LNCaP clone FGC (cell line): ENCODE results near the gene CSDE1.
A peak's percentile ranks its signal among the peaks of the same experiment; 100 is the strongest.
"Not testable (repeated sequence)": the region's sequence is repeated elsewhere in the genome, so short reads cannot be mapped to it uniquely, and the experiment has no call there.

Experiments
- DNase-seq: peaks from one replicate; pipeline ENCODE4 v3.0.0-alpha.2; 2011; ENCODE audit warnings: low read depth
- H3K4me3 ChIP-seq: 2 replicates; pipeline ENCODE4 v1.5.1; 2011; ENCODE audit warnings: mild to moderate bottlenecking, low read depth, low read length, control low read depth
- TF ChIP-seq, protein P1 (sequence below): IDR thresholded peaks from 2 replicates; pipeline ENCODE4 v1.5.1; 2012; ENCODE audit warnings: mild to moderate bottlenecking; ENCODE audit not compliant: control insufficient read depth, insufficient read depth; ENCODE audit errors: extremely low read depth

Gene CSDE1

DNA sequence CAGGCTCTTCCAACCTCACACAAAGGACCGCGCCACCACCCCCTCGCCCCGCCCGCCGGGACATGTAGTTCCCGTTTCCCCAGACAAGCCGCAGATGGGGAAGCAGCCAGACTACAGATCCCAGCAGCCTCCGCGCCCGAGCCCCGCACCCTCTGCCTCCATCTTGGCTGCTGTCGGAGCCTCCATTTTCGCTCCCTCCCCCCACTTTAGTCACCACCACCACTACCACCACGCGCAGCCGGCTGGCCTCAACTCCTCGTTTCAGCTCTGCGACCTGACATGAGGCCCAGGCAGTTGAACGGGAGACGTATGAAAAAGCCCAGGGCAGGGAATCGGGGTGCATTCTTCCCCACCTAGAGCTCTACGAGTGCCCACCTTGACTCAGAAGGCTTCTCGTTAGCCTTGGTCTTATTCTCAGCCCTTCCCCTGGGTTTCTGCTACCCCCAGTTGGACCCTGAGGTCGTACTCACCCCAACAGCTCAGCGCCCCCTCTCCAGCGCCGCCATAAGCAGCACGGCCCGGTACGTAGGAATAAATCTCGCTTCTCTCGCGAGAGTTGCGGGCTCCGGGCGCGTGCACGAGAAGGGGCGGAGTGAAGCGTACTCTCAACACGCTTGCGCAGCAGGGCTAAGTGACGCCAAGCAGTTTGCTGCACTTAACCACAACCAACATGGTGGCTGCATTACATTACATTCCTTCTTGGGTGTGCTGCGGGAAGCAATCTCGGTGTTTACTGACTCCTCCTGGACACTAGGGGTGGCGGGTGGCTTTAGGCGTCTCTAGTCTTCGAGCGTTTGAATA lies at the start of gene CSDE1:
Gene CSDE1, minus strand, starts transcription at position 530 of the 801 bp plus-strand sequence. CDS start 18,094 bp downstream, outside the sequence.
- DNase-seq = peak; percentile 97
- TF ChIP-seq, protein P1, sequence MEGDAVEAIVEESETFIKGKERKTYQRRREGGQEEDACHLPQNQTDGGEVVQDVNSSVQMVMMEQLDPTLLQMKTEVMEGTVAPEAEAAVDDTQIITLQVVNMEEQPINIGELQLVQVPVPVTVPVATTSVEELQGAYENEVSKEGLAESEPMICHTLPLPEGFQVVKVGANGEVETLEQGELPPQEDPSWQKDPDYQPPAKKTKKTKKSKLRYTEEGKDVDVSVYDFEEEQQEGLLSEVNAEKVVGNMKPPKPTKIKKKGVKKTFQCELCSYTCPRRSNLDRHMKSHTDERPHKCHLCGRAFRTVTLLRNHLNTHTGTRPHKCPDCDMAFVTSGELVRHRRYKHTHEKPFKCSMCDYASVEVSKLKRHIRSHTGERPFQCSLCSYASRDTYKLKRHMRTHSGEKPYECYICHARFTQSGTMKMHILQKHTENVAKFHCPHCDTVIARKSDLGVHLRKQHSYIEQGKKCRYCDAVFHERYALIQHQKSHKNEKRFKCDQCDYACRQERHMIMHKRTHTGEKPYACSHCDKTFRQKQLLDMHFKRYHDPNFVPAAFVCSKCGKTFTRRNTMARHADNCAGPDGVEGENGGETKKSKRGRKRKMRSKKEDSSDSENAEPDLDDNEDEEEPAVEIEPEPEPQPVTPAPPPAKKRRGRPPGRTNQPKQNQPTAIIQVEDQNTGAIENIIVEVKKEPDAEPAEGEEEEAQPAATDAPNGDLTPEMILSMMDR = 0 out of 2 replicates have a peak, but pooled peaks have one; percentile 23

DNA sequence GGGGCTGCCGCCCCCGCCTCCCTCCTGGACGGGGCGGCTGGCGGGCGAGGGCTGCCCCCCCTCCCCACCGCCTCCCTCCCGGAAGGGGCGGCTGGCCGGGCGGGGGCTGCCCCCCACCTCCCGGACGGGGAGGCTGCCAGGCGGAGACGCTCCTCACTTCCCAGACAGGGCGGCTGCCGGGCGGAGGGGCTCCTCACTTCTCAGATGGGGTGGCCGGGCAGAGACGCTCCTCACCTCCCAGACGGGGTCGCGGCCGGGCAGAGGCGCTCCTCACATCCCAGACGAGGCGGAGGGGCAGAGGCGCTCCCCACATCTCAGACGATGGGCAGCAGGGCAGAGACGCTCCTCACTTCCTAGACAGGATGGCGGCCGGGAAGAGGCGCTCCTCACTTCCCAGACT lies 46.7 kb upstream of the CSDE1 start:
- not testable (repeated sequence) for DNase-seq, H3K4me3 ChIP-seq

More for the DNA sequence above, at the start of gene CSDE1:
- H3K4me3 ChIP-seq = peak within 1 kb of the TSS; percentile 99

DNA sequence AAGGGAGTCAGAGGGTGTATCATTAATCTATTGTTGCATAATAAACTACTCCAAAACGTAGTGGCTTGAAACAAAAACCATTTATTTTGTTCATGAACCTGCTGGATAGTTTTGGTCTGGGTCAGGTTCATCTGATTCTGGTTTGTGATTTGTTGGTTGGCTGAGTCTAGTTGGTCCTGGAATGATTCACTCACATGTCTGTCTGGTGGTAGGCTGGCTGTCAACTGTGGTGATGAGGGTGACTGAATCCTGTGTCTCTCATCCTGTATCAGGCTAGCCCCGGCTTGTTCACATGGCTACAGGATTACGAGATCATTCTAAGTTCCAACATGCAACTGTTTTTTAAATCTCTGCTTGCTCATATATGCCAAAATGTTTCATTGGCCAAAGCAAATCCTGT lies 45.2 kb upstream of the CSDE1 start:
- DNase-seq = no peak
- no peak overlapping the region for H3K4me3 ChIP-seq
- TF ChIP-seq, protein P1 = no peak

DNA sequence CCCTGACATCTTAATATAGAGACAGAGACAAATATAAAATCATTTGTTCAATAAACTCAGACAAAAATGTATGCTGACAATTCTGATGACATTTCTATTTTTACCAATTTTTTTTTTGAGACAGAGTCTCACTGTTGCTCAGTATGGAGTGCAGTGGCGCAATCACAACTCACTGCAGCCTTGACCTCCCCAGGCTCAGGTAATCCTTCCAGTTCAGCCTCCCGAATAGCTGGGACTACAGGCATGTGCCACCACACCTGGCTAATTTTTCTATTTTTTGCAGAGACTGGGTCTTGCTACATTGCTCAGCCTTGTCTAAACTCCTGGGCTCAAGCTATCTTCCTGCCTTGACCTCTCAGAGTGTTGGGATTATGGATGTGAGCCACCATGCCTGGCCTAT lies 36.3 kb upstream of the CSDE1 start:
- TF ChIP-seq, protein P1 = no peak
- H3K4me3 ChIP-seq = no peak overlapping the region
- no peak for DNase-seq

DNA sequence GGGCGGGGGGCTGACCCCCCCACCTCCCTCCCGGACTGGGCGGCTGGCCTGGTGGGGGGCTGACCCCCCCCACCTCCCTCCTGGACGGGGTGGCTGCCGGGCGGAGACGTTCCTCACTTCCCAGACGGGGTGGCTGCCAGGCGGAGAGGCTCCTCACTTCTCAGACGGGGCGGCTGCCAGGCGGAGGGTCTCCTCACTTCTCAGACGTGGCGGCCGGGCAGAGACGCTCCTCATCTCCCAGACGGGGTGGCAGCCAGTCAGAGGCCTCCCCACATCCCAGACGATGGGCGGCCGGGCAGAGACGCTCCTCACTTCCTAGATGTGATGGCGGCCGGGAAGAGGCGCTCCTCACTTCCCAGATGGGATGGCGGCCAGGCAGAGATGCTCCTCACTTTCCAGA lies 32.8 kb upstream of the CSDE1 start:
- H3K4me3 ChIP-seq, DNase-seq: not testable (repeated sequence)

DNA sequence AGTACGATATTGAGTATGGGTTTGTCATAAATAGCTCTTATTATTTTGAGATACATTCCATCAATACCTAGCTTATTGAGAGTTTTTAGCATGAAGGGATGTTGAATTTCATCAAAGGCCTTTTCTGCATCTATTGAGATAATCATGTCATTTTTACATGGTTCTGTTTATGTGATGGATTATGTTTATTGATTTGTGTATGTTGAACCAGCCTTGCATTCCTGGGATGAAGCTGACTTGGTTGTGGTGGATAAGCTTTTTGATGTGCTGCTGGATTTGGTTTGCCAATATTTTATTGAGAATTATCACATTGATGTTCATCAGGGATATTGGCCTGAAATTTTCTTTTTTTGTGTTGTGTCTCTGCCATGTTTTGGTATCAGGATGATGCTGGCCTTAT lies 28.7 kb upstream of the CSDE1 start:
- not testable (repeated sequence) for H3K4me3 ChIP-seq, DNase-seq

DNA sequence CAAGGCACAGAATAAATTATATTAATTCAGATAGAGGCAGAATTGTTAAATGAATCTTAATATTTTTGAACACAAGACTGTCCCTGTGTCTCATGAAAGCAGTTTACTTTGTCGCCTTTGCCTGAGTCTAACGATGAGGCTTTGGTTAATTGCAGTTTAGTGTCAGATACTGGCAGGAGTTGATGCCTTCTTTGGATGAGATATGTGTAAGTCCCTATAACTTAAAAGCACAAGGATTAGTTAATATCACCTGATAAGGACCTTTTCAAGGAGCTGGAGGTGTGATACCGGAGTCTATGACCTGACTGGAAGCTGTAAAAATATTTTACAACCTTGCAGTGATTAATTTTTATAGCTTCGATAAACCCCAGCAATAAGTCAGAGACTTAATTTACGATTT lies 24.7 kb upstream of the CSDE1 start:
- TF ChIP-seq, protein P1 = no peak
- H3K4me3 ChIP-seq = no peak overlapping the region
- no peak for DNase-seq

DNA sequence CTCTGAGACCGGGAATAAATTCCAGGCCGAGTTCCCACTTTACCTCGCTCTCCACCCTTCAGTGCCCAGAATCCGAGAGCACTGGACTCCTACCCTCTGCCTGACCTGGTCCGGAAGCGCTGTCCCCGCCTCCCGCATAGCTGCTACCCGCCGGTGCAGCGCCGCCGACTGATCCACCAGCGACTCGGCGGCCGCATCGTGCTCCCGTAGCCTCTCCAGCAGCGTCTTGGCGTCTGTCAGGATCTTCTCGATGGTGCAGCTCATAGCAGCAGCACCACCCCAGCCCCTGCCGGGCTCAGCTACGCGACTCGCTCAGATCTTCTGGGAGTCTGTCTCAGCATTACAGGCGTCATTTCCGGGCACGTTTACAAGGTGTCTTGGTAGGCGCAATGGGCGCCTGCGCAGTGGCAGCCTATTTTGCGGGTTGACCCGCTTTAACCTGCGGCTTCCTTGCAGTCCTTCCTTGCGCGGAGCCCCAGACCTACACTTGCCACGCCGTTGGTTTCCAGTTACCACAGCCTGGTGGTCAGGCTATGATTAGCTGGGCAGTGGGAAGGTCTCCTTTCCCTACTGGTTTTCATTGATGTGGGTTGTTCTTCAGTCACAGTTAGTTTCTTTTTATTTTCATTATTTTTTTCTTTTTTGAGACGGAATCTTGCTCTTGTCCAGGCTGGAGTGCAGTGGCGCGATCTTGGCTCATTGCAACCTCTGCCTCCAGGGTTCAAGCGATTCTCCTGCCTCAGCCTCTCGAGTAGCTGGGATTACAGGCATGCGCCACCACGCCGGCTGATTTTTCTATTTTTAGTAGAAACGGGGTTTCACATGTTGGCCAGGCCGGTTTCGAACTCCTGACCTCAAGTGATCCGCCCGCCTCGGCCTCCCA lies 22.8 kb upstream of the CSDE1 start, which contains the start of gene SIKE1:
Gene SIKE1, minus strand, starts transcription at position 342 of the 883 bp plus-strand sequence. Its CDS starts 78 bp downstream, at position 264.
- peak within 1 kb of the TSS; percentile 96 for H3K4me3 ChIP-seq
- TF ChIP-seq, protein P1 = no peak
- peak; percentile 93 for DNase-seq
